ENCODE measurements around the gene TEK. TPM values are rescaled to one million over a fixed set of nuclear protein-coding genes. Genes with fewer than 3 reads are reported as not detected.

Gene TEK
- total RNA-seq (10 to 100 TPM; 17.8 to 29.7 (median 23.5) TPM), polyA plus RNA-seq (10.2 TPM)
- long read RNA-seq, donor 1, full-length matches to known transcripts = 9 of 32 reads
- long read RNA-seq, donor 1, partial matches to known transcripts = 9 of 32 reads
- long read RNA-seq, donor 1, other reads (novel, unspliced or antisense) = 14 of 32 reads
- long read RNA-seq, donor 2, full-length matches to known transcripts = 5 of 13 reads
- long read RNA-seq, donor 2, partial matches to known transcripts = 1 of 13 reads
- long read RNA-seq, donor 2, other reads (novel, unspliced or antisense) = 7 of 13 reads
- long read RNA-seq, donor 3, full-length matches to known transcripts = 24 of 115 reads
- long read RNA-seq, donor 3, partial matches to known transcripts = 37 of 115 reads
- long read RNA-seq, donor 3, other reads (novel, unspliced or antisense) = 54 of 115 reads
- long read RNA-seq, donor 4, full-length matches to known transcripts = 3 of 11 reads
- long read RNA-seq, donor 4, partial matches to known transcripts = 1 of 11 reads
- long read RNA-seq, donor 4, other reads (novel, unspliced or antisense) = 7 of 11 reads

DNA sequence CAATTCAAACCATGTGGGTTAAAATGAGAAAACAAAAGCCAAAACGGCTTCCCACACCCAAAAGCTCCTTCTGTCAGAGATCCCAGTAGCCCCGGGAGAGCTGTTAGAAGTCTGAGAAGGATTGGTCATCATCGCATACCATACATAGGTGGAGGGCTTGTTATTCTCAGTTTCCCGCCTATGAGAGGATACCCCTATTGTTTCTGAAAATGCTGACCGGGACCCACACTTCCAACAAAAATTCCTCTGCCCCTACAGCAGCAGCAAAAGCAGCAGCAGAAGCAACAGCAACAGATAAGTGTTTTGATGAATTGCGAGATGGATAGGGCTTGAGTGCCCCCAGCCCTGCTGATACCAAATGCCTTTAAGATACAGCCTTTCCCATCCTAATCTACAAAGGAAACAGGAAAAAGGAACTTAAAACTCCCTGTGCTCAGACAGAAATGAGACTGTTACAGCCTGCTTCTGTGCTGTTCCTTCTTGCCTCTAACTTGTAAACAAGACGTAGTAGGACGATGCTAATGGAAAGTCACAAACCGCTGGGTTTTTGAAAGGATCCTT is at the start of gene TEK:
Gene TEK (plus strand): TSS at position 245 of the 561 bp plus-strand sequence. CDS start 366 bp downstream, outside the sequence.
- intact Hi-C loops (cut with DNase I) = no loop called here
- H3K9me3 ChIP-seq (ENCODE audit: control insufficient read depth, low read length) = no peaks in the 10 kb centered on the region
- WGBS = 12% methylated on average over 9 of the region's 9 CpGs
- peak within 1 kb of the TSS; percentile 66 for H3K4me3 ChIP-seq (ENCODE audit: low read length)
- ATAC-seq (peak; percentile 59 to 60), DNase-seq (no peak)
- H3K27me3 ChIP-seq (ENCODE audit: control insufficient read depth, insufficient read depth) = no peaks in the 10 kb centered on the region
- H3K4me1 ChIP-seq (ENCODE audit: control insufficient read depth, insufficient read depth, low read length) = peaks cover 1% of the 10 kb centered on the region
- peak within 1 kb of the TSS; percentile 83 for H3K27ac ChIP-seq (ENCODE audit: low read length)

- no peaks in the 10 kb centered on the region for H3K9me3 ChIP-seq (ENCODE audit: control insufficient read depth, low read length)
- no peak for ATAC-seq
Observed at GRCh38 chr9:27059412-27059811, 49.6 kb upstream of the TEK start.

DNA sequence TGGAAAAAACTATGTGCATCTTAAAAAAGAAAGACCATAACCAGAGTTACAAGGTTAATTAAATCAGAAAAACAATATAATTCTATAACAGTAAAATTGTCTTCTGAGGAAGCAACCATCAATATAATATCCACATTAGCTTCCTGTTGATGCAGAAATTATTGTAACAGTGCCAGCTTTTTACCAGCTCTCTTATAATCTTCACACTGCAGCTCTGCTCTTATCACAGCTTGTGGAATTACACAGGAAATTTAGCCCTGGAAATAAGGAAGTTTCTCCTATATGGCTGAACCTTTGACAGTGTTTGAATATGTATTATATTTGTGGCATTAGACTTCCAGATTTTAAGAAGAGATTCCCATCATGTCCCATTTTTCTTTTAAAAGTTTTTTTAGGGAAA is 49.1 kb upstream of the TEK start:
- intact Hi-C loops (cut with DNase I) = no loop called here
- Histone ChIP-seq H3K9me3 (ENCODE audit: control insufficient read depth, low read length) (no peaks in the 10 kb centered on the region), H3K27ac (ENCODE audit: low read length) (no peak overlapping the region), H3K27me3 (ENCODE audit: control insufficient read depth, insufficient read depth) (no peaks in the 10 kb centered on the region), H3K4me3 (ENCODE audit: low read length) (no peak overlapping the region), H3K4me1 (ENCODE audit: control insufficient read depth, insufficient read depth, low read length) (no peaks in the 10 kb centered on the region)
- ATAC-seq (no peak), DNase-seq (no peak)

More at GRCh38 chr9:27059412-27059811, 49.6 kb upstream of the TEK start:
- WGBS = 70% methylated on average over 1 of the region's 1 CpG
- no peak overlapping the region for H3K27ac ChIP-seq (ENCODE audit: low read length)
- no peaks in the 10 kb centered on the region for H3K27me3 ChIP-seq (ENCODE audit: control insufficient read depth, insufficient read depth)
- H3K4me1 ChIP-seq (ENCODE audit: control insufficient read depth, insufficient read depth, low read length) = no peaks in the 10 kb centered on the region
- no peak for DNase-seq
- no peak overlapping the region for H3K4me3 ChIP-seq (ENCODE audit: low read length)
- intact Hi-C loops (cut with DNase I) = no loop called here

- H3K27ac ChIP-seq (ENCODE audit: low read length) = no peak overlapping the region
- intact Hi-C loops (cut with DNase I) = no loop called here
- no peak overlapping the region for H3K4me3 ChIP-seq (ENCODE audit: low read length)
- ATAC-seq (peak in 1 of 2 donors; percentile 75), DNase-seq (no peak)
- no peaks in the 10 kb centered on the region for H3K27me3 ChIP-seq (ENCODE audit: control insufficient read depth, insufficient read depth)
- H3K9me3 ChIP-seq (ENCODE audit: control insufficient read depth, low read length) = no peaks in the 10 kb centered on the region
- WGBS = 47% methylated on average over 1 of the region's 1 CpG
- no peaks in the 10 kb centered on the region for H3K4me1 ChIP-seq (ENCODE audit: control insufficient read depth, insufficient read depth, low read length)
Observed at GRCh38 chr9:27065288-27065687, 43.7 kb upstream of the TEK start.

GRCh38 chr9:27073841-27074728 is 34.9 kb upstream of the TEK start:
- Histone ChIP-seq H3K27me3 (ENCODE audit: control insufficient read depth, insufficient read depth) (no peaks in the 10 kb centered on the region), H3K27ac (ENCODE audit: low read length) (no peak overlapping the region), H3K4me3 (ENCODE audit: low read length) (no peak overlapping the region), H3K4me1 (ENCODE audit: control insufficient read depth, insufficient read depth, low read length) (no peaks in the 10 kb centered on the region), H3K9me3 (ENCODE audit: control insufficient read depth, low read length) (no peaks in the 10 kb centered on the region)
- intact Hi-C loops (cut with DNase I) = no loop called here
- 71% methylated on average over 4 of the region's 4 CpGs for WGBS
- ATAC-seq = no peak
- no peak for DNase-seq

GRCh38 chr9:27078685-27079084 is 30.3 kb upstream of the TEK start:
- Histone ChIP-seq H3K27me3 (ENCODE audit: control insufficient read depth, insufficient read depth) (no peaks in the 10 kb centered on the region), H3K4me3 (ENCODE audit: low read length) (no peak overlapping the region), H3K27ac (ENCODE audit: low read length) (no peak overlapping the region), H3K4me1 (ENCODE audit: control insufficient read depth, insufficient read depth, low read length) (no peaks in the 10 kb centered on the region), H3K9me3 (ENCODE audit: control insufficient read depth, low read length) (no peaks in the 10 kb centered on the region)
- 66% methylated on average over 1 of the region's 1 CpG for WGBS
- intact Hi-C loops (cut with DNase I) = no loop called here
- DNase-seq (no peak), ATAC-seq (peak; percentile 50 to 84)

- Histone ChIP-seq H3K4me3 (ENCODE audit: low read length) (no peak overlapping the region), H3K9me3 (ENCODE audit: control insufficient read depth, low read length) (no peaks in the 10 kb centered on the region), H3K4me1 (ENCODE audit: control insufficient read depth, insufficient read depth, low read length) (no peaks in the 10 kb centered on the region), H3K27ac (ENCODE audit: low read length) (no peak overlapping the region), H3K27me3 (ENCODE audit: control insufficient read depth, insufficient read depth) (no peaks in the 10 kb centered on the region)
- intact Hi-C loops (cut with DNase I) = no loop called here
- 55% methylated on average over 5 of the region's 5 CpGs for WGBS
- ATAC-seq = peak in 1 of 2 donors; percentile 16
- no peak for DNase-seq
Observed at GRCh38 chr9:27085456-27085855, 23.6 kb upstream of the TEK start.

- DNase-seq (no peak), ATAC-seq (no peak)
- H3K27me3 ChIP-seq (ENCODE audit: control insufficient read depth, insufficient read depth) = no peaks in the 10 kb centered on the region
- 65% methylated on average over 11 of the region's 11 CpGs for WGBS
- H3K4me1 ChIP-seq (ENCODE audit: control insufficient read depth, insufficient read depth, low read length) = no peaks in the 10 kb centered on the region
- intact Hi-C loops (cut with DNase I) = no loop called here
- H3K9me3 ChIP-seq (ENCODE audit: control insufficient read depth, low read length) = no peaks in the 10 kb centered on the region
- H3K4me3 ChIP-seq (ENCODE audit: low read length) = no peak overlapping the region
- H3K27ac ChIP-seq (ENCODE audit: low read length) = no peak overlapping the region
Observed at GRCh38 chr9:27086818-27087680, 22.0 kb upstream of the TEK start.

- no peak overlapping the region for H3K27ac ChIP-seq (ENCODE audit: low read length)
- no peaks in the 10 kb centered on the region for H3K27me3 ChIP-seq (ENCODE audit: control insufficient read depth, insufficient read depth)
- no peak overlapping the region for H3K4me3 ChIP-seq (ENCODE audit: low read length)
- no peaks in the 10 kb centered on the region for H3K9me3 ChIP-seq (ENCODE audit: control insufficient read depth, low read length)
- DNase-seq = no peak
- intact Hi-C loops (cut with DNase I) = no loop called here
- H3K4me1 ChIP-seq (ENCODE audit: control insufficient read depth, insufficient read depth, low read length) = no peaks in the 10 kb centered on the region
- 47% methylated on average over 4 of the region's 4 CpGs for WGBS
- no peak for ATAC-seq
Observed at GRCh38 chr9:27088981-27089380, 20.0 kb upstream of the TEK start.

GRCh38 chr9:27089706-27090105 is 19.3 kb upstream of the TEK start:
- intact Hi-C loops (cut with DNase I) = no loop called here
- DNase-seq = no peak
- H3K9me3 ChIP-seq (ENCODE audit: control insufficient read depth, low read length) = no peaks in the 10 kb centered on the region
- no peak overlapping the region for H3K27ac ChIP-seq (ENCODE audit: low read length)
- ATAC-seq = no peak
- H3K4me3 ChIP-seq (ENCODE audit: low read length) = no peak overlapping the region
- H3K27me3 ChIP-seq (ENCODE audit: control insufficient read depth, insufficient read depth) = no peaks in the 10 kb centered on the region
- H3K4me1 ChIP-seq (ENCODE audit: control insufficient read depth, insufficient read depth, low read length) = no peaks in the 10 kb centered on the region
- WGBS = 78% methylated on average over 4 of the region's 4 CpGs
